ENCODE results near the gene PSME3. TPM values are rescaled to one million over a fixed set of nuclear protein-coding genes. Genes with fewer than 3 reads are reported as not detected.

The PSME3 gene
- total RNA-seq, 1 experiment from 2014 or later: 107 TPM

DNA sequence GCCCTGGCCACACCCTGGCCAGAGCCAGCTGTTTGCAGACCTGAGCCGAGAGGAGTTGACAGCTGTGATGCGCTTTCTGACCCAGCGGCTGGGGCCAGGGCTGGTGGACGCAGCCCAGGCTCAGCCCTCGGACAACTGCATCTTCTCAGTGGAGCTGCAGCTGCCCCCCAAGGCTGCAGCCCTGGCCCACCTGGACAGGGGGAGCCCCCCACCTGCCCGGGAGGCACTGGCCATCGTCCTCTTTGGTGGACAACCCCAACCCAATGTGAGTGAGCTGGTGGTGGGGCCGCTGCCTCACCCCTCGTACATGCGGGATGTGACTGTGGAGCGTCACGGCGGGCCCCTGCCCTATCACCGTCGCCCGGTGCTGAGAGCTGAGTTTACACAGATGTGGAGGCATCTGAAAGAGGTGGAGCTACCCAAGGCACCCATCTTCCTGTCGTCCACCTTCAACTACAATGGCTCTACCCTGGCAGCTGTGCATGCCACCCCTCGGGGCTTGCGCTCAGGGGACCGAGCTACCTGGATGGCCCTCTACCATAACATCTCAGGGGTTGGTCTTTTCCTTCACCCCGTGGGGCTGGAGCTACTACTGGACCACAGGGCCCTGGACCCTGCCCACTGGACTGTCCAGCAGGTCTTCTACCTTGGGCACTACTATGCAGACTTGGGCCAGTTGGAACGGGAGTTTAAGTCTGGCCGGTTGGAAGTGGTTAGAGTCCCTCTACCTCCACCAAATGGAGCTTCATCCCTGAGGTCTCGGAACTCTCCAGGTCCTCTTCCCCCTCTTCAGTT lies 11.8 kb downstream of the PSME3 start:
- Histone ChIP-seq H3K27me3 (ENCODE audit: low read length) (no peaks in the 10 kb centered on the region), H3K9ac (ENCODE audit: low read length) (no peak overlapping the region), H3K79me2 (ENCODE audit: low read length) (no peaks in the 10 kb centered on the region), H3K9me3 (ENCODE audit: low read length) (no peaks in the 10 kb centered on the region), H3K36me3 (ENCODE audit: low read depth, low read length) (peaks cover 36% of the 10 kb centered on the region), H3K4me1 (ENCODE audit: insufficient read depth, low read length) (peaks cover 8% of the 10 kb centered on the region), H3K4me2 (ENCODE audit: low read length) (no peak overlapping the region; the same call in 1 of the 2 replicates), H3F3A (ENCODE audit: low read length, unreplicated experiment) (no peaks in the 10 kb centered on the region), H3K4me3 (ENCODE audit: low read length) (no peak overlapping the region), H3K27ac (ENCODE audit: low read length) (no peak overlapping the region; the same call in 1 of the 2 replicates), H4K20me1 (ENCODE audit: low read length) (no peaks in the 10 kb centered on the region), H2AFZ (ENCODE audit: low read length) (no peak overlapping the region), H3K9me2 (replicated peaks; ENCODE audit: low read length) (no peaks in the 10 kb centered on the region)
- no TSS peak for BruUV-seq (replicated peaks)
- CTCF ChIA-PET: no interaction called here
- no peak for TF ChIP-seq EZH2 (IDR thresholded peaks at IDR 0.05; ENCODE audit: low read length, unreplicated experiment)
- no peak for TF ChIP-seq EZH2phosphoT487 (IDR thresholded peaks at IDR 0.05; ENCODE audit: borderline replicate concordance, low read length)
- TF ChIP-seq, protein P1, sequence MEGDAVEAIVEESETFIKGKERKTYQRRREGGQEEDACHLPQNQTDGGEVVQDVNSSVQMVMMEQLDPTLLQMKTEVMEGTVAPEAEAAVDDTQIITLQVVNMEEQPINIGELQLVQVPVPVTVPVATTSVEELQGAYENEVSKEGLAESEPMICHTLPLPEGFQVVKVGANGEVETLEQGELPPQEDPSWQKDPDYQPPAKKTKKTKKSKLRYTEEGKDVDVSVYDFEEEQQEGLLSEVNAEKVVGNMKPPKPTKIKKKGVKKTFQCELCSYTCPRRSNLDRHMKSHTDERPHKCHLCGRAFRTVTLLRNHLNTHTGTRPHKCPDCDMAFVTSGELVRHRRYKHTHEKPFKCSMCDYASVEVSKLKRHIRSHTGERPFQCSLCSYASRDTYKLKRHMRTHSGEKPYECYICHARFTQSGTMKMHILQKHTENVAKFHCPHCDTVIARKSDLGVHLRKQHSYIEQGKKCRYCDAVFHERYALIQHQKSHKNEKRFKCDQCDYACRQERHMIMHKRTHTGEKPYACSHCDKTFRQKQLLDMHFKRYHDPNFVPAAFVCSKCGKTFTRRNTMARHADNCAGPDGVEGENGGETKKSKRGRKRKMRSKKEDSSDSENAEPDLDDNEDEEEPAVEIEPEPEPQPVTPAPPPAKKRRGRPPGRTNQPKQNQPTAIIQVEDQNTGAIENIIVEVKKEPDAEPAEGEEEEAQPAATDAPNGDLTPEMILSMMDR (conservative IDR thresholded peaks at IDR 0.05; ENCODE audit: low read depth, low read length): no peak
- POLR2A ChIA-PET (ENCODE audit: unreplicated experiment): no interaction called here
- DNase-seq: no peak
- ATAC-seq: no peak
- intact Hi-C loops (cut with micrococcal nuclease): loop anchor here (5.0 kb wide), 1 partner anchor 152 kb away; the partner anchor contains the start of gene RPL27

DNA sequence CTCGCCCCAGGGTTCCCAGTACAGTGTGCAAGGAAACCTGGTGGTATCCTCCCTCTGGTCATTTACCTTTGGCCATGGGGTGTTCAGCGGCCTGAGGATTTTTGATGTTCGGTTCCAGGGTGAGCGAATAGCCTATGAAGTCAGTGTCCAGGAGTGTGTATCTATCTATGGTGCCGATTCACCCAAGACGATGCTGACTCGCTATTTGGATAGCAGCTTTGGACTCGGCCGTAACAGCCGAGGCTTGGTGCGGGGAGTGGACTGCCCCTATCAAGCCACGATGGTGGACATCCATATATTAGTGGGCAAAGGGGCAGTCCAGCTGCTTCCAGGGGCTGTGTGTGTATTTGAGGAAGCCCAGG lies 12.3 kb downstream of the PSME3 start:
- ChIA-PET POLR2A (ENCODE audit: unreplicated experiment) (no interaction called here), CTCF (no interaction called here)
- H2AFZ ChIP-seq (ENCODE audit: low read length): no peak overlapping the region
- peaks cover 36% of the 10 kb centered on the region for H3K36me3 ChIP-seq (ENCODE audit: low read depth, low read length)
- H3K4me2 ChIP-seq (ENCODE audit: low read length): no peak overlapping the region; the same call in 1 of the 2 replicates
- no peaks in the 10 kb centered on the region for H3K9me2 ChIP-seq (replicated peaks; ENCODE audit: low read length)
- ATAC-seq (no peak), DNase-seq (no peak)
- H3K9ac ChIP-seq (ENCODE audit: low read length): no peak overlapping the region
- H3K79me2 ChIP-seq (ENCODE audit: low read length): no peaks in the 10 kb centered on the region
- no peaks in the 10 kb centered on the region for H3K27me3 ChIP-seq (ENCODE audit: low read length)
- H3K4me1 ChIP-seq (ENCODE audit: insufficient read depth, low read length): peaks cover 8% of the 10 kb centered on the region
- H3K9me3 ChIP-seq (ENCODE audit: low read length): no peaks in the 10 kb centered on the region
- no TSS peak for BruUV-seq (replicated peaks)
- H4K20me1 ChIP-seq (ENCODE audit: low read length): no peaks in the 10 kb centered on the region
- H3K4me3 ChIP-seq (ENCODE audit: low read length): no peak overlapping the region
- TF ChIP-seq, protein P1 (conservative IDR thresholded peaks at IDR 0.05; ENCODE audit: low read depth, low read length): no peak
- no peak for TF ChIP-seq EZH2phosphoT487 (IDR thresholded peaks at IDR 0.05; ENCODE audit: borderline replicate concordance, low read length)
- no peak for TF ChIP-seq EZH2 (IDR thresholded peaks at IDR 0.05; ENCODE audit: low read length, unreplicated experiment)
- H3K27ac ChIP-seq (ENCODE audit: low read length): no peak overlapping the region; the same call in 1 of the 2 replicates
- no peaks in the 10 kb centered on the region for H3F3A ChIP-seq (ENCODE audit: low read length, unreplicated experiment)
- intact Hi-C loops (cut with micrococcal nuclease): loop anchor here (5.0 kb wide), 1 partner anchor 152 kb away; the partner anchor contains the start of gene RPL27
